Small intestine (tissue), 7 donors: ENCODE measurements around the gene TOP3A. TPM values are rescaled to one million over a fixed set of nuclear protein-coding genes. Genes with fewer than 3 reads are reported as not detected.
"Not testable (repeated sequence)": the region's sequence is repeated elsewhere in the genome, so short reads cannot be mapped to it uniquely, and the experiment has no call there.

Experiments
- DNase-seq, 2 donors: peaks; one replicate each; pipeline versions ENCODE4 v3.0.0 to v3.0.0-alpha.2; 2013
- FAIRE-seq: peaks from 2 replicates; lab custom pipeline; 2012; peaks lifted over from hg19 to GRCh38; lab: Jason Lieb, UNC
- H3K27ac ChIP-seq, 3 donors: one replicate each; pipeline ENCODE4 v1.5.1; 2013; ENCODE audit warnings: low read length in 2 of 3, mild to moderate bottlenecking in 2 of 3, control low read depth in 1 of 3, inconsistent platforms in 1 of 3, low read depth in 1 of 3, moderate library complexity in 1 of 3
- H3K27me3 ChIP-seq, 3 donors: one replicate each; pipeline ENCODE4 v1.6.1; 2013; ENCODE audit warnings: low read length in 3 of 3, inconsistent platforms in 1 of 3; ENCODE audit not compliant: control insufficient read depth in 3 of 3, insufficient read depth in 3 of 3
- H3K36me3 ChIP-seq, 3 donors: one replicate each; pipeline ENCODE4 v1.6.1; 2013; ENCODE audit warnings: low read length in 3 of 3, inconsistent platforms in 1 of 3, low read depth in 1 of 3, mild to moderate bottlenecking in 1 of 3, moderate library complexity in 1 of 3; ENCODE audit not compliant: control insufficient read depth in 3 of 3, insufficient read depth in 2 of 3
- H3K4me1 ChIP-seq, 3 donors: one replicate each; pipeline ENCODE4 v1.6.1; 2013; ENCODE audit warnings: low read length in 2 of 3, inconsistent platforms in 1 of 3, low read depth in 1 of 3, mild to moderate bottlenecking in 1 of 3, moderate library complexity in 1 of 3; ENCODE audit not compliant: control insufficient read depth in 3 of 3, insufficient read depth in 2 of 3
- H3K4me3 ChIP-seq, 3 donors: one replicate each; pipeline ENCODE4 v1.5.1; 2013; ENCODE audit warnings: low read length in 3 of 3, control low read depth in 1 of 3, inconsistent platforms in 1 of 3, low read depth in 1 of 3, mild to moderate bottlenecking in 1 of 3, moderate library complexity in 1 of 3
- H3K9me3 ChIP-seq, 2 donors: one replicate each; pipeline ENCODE4 v1.6.1; 2013; ENCODE audit warnings: low read depth in 1 of 2, low read length in 1 of 2; ENCODE audit not compliant: control insufficient read depth in 2 of 2, insufficient read depth in 1 of 2
- WGBS, 3 donors: extraction: QIAGEN DNeasy Blood & Tissue Kit; methylation state at CpG; one replicate each; pipeline ENCODE4 v1.1.7; 2013; 5-methylcytosine and 5-hydroxymethylcytosine counted together
- polyA plus RNA-seq, 4 donors: library from polyadenylated mRNA; stranded (reverse) in 3 of 4; unstranded in 1 of 4; fragments of 200-250 nt in 3 of 4; fragments of 120-200 nt in 1 of 4; gene quantifications; one replicate each; pipeline versions ENCODE4 v1.2.1 to v1.2.3, GENCODE V29; 2013
- donor health status: healthy with polysubstance abuse.
- donor health status: control.
- donor health status: control.
- donor health status: Bipolar disorder and iron deficiency.
- donor health status: healthy.

The TOP3A gene
- polyA plus RNA-seq, 4 donors, result 8.1 to 23.8 (median 15.5) TPM

DNA sequence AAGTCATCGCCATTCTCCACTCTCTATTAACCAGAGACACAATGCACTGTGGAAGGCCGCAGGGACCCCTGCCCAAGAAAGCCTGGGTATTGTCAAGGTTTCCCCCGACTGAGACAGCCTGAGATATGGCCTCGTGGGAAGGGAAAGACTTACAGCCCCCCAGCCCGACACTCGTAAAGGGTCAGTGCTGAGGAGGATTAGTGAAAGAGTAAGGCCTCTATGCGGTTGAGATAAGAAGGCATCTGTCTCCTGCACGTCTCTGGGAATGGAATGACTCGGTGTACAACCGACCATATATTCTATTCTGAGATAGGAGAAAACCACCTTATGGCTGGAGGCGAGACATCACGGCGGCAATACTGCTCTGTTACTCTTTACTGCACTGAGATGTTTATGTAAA lies 11.6 kb downstream of the TOP3A start:
- not testable (repeated sequence) for H3K4me3 ChIP-seq, H3K4me1 ChIP-seq, H3K9me3 ChIP-seq, FAIRE-seq, DNase-seq, H3K27ac ChIP-seq, H3K27me3 ChIP-seq
- H3K36me3 ChIP-seq, result peaks cover 16 to 55% (median 29%) of the 10 kb centered on the region in 3 donors
- 82 to 90% (median 90%) methylated on average over 13 of the region's 13 CpGs for WGBS, 3 donors

DNA sequence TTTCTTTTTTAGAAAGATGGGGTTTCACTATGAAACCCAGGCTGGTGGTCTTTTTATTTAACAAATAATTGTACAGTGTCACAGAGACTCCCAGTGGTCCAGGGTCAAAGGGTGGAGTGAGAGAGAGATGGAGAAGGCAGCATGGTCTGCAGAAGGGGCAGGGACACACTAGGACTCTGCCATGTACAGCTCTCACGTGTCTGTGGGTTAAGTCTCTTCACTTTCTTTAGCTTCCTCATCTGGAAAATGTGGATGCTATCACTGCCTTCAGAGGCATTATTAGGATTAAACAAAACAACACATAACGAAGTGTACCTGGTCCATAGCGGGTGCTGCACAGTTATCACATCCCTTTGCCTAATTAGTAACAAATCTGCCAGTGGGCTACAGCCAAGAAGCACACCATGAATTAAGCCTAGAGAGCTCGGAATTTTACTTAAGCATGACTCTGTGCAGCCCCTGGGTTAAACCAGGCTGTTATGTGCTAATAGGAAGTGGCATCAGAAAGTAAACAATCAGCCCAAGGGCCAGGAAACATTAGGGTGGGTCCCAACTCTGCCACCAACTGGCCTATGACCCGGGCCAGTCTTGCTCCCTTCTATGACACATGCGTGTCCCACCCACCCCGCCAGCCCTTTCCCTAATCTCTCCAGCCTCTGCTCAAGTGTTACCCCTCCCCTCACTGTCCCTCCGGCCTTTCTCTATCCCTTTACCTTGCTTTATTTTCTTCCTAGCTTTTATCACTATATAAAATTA lies 13.9 kb downstream of the TOP3A start:
- H3K4me3 ChIP-seq, result no peak overlapping the region
- peaks cover 10 to 49% (median 21%) of the 10 kb centered on the region in 3 donors for H3K36me3 ChIP-seq
- DNase-seq (no peak), FAIRE-seq (no peak)
- no peaks in the 10 kb centered on the region for H3K9me3 ChIP-seq
- no peaks in the 10 kb centered on the region for H3K4me1 ChIP-seq
- no peaks in the 10 kb centered on the region for H3K27me3 ChIP-seq
- 79 to 87% (median 82%) methylated on average over 8 of the region's 8 CpGs for WGBS, 3 donors
- no peak overlapping the region for H3K27ac ChIP-seq

DNA sequence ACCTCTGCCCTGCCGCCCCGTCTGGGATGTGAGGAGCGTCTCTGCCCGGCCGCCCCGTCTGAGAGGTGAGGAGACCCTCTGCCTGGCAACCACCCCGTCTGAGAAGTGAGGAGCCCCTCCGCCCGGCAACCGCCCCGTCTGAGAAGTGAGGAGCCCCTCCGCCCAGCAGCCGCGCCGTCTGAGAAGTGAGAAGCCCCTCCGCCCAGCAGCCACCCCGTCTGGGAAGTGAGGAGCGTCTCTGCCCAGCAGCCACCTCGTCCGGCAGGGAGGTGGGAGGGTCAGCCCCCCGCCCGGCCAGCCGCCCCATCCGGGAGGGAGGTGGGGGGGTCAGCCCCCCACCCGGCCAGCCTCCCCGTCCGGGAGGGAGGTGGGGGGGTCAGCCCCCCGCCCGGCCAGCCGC lies 16.7 kb downstream of the TOP3A start:
- not testable (repeated sequence) for H3K9me3 ChIP-seq, H3K27ac ChIP-seq, FAIRE-seq, H3K27me3 ChIP-seq, H3K4me3 ChIP-seq, H3K4me1 ChIP-seq, DNase-seq
- 93 to 94% methylated on average over 6 to 30 of the region's 30 CpGs; no CpG with 5 or more reads in 1 of the 3 donors for WGBS, 3 donors
- peaks cover 11 to 53% (median 17%) of the 10 kb centered on the region in 3 donors for H3K36me3 ChIP-seq

DNA sequence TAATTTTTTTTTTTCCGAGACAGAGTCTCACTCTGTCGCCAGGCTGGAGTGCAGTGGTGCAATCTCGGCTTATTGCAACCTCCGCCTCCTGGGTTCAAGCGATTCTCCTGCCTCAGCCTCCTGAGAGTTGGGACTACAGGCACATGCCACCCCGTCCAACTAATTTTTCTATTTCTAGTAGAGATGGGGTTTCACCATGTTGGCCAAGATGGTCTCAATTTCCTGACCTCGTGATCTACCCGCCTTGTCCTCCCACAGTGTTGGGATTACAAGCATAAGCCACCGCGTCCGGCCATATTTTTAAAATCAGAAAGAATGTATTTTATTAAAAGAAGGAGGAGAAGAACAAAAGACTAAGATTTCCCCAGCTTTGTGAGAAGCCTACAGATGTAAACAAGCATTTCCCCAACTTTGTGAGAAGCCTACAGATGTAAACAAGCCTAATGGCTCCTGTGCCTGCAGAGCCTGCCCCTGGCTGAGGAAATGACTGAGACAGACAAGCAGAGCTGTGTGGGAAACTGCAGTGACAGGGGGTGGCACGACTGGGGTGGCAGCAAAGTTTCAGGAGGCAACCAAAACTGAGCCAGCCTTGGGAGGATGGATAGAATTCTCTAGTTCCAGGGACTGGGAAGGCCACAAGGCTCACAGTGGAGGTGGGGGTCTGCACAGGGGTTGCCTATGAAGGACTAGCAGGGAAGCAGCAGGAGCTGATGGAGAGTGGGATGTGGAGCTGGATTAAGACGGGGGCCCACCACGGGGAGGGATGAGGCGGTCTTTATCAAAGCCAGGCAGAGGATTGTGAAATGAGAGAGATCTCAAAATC lies 22.9 kb downstream of the TOP3A start:
- 94 to 95% (median 94%) methylated on average over 15 of the region's 15 CpGs for WGBS, 3 donors
- H3K27me3 ChIP-seq, result no peaks in the 10 kb centered on the region
- no peak for FAIRE-seq
- no peak for DNase-seq
- no peaks in the 10 kb centered on the region for H3K9me3 ChIP-seq
- no peak overlapping the region for H3K27ac ChIP-seq
- H3K4me1 ChIP-seq, result no peaks in the 10 kb centered on the region
- H3K4me3 ChIP-seq, result no peak overlapping the region
- H3K36me3 ChIP-seq, result peaks cover 17 to 78% (median 21%) of the 10 kb centered on the region in 3 donors

DNA sequence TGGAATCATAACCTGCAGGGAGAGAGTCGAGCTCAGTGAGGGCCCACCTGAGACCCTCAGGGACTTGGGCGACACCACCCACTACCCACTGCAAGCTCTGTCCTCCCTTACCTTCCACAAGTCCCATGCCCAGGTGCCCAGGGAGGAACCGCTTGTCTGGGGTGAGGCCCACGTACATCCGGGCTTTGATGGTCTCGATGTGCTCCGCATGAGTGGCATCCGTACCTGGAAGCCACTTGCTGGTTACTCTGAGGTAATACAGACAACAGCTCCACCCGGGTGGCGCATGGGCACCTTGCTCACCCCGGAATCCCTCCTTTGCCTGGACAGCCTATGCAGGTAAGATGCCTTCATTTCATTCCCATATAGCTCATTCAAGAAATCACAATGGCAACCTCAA lies 29.5 kb downstream of the TOP3A start:
- no peak for DNase-seq

DNA sequence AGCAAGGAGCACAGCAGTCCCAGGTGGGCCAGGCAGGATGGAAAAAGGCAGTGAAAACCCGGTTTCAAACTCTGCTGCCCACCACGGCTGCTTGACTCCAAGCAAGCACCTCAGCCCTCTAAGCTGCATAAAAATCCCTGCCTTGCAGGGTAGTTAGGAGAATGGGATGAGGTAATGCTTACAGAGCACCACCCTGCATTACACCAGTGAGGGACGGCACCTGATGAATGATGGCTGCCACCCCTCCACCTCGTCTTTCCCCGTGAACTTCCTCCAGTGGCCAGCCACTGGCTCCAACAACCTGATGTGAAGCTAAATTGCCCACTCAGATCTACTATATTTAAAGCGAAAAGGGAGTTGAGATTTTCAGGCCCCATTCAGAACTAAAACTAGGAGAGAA lies 33.0 kb downstream of the TOP3A start:
- Histone ChIP-seq H3K4me3 (no peak overlapping the region), H3K9me3 (no peaks in the 10 kb centered on the region), H3K36me3 (peaks cover 34 to 77% (median 34%) of the 10 kb centered on the region in 3 donors), H3K27me3 (no peaks in the 10 kb centered on the region), H3K4me1 (no peaks in the 10 kb centered on the region), H3K27ac (no peak overlapping the region)
- DNase-seq (no peak), FAIRE-seq (no peak)
- 94 to 96% (median 96%) methylated on average over 6 of the region's 6 CpGs for WGBS, 3 donors

More for the DNA sequence above, 29.5 kb downstream of the TOP3A start:
- Histone ChIP-seq H3K27me3 (no peaks in the 10 kb centered on the region), H3K36me3 (peaks cover 27 to 74% (median 30%) of the 10 kb centered on the region in 3 donors), H3K4me3 (no peak overlapping the region), H3K27ac (no peak overlapping the region), H3K9me3 (no peaks in the 10 kb centered on the region), H3K4me1 (no peaks in the 10 kb centered on the region)
- 96 to 98% (median 97%) methylated on average over 11 of the region's 11 CpGs for WGBS, 3 donors
- FAIRE-seq, result no peak

DNA sequence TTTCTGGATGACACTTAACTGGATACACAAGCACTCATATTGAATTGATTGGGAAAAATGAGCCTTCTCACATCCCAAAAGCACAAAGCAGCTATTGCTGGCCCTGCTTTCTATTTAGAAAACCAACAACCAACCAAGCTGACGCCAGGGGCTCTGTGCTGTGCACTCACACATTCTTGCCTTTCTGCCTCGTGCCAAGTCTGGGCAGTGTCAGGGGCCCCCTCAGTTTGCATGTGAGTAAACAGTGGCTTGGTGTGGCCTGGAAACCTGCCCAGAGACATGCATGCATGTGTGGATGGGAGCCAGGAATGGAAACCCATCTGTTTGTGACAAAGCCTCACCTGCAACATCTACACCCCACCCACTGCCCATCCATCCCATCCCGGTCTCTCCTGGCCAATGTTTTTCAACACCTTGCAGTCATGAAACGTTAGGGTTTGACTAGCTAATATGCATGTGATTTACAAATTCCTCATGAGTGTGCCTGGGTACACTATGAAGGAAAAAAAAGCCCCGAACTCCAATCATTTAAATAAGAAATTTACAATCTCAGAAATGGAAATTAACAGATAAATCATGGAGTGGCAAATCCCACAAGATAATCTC lies 33.9 kb downstream of the TOP3A start:
- Histone ChIP-seq H3K4me1 (no peaks in the 10 kb centered on the region), H3K27ac (no peak overlapping the region), H3K36me3 (peaks cover 34 to 81% (median 37%) of the 10 kb centered on the region in 3 donors), H3K4me3 (no peak overlapping the region), H3K27me3 (no peaks in the 10 kb centered on the region), H3K9me3 (no peaks in the 10 kb centered on the region)
- FAIRE-seq (no peak), DNase-seq (no peak)
- WGBS, 3 donors, result 59 to 70% (median 59%) methylated on average over 5 of the region's 5 CpGs

DNA sequence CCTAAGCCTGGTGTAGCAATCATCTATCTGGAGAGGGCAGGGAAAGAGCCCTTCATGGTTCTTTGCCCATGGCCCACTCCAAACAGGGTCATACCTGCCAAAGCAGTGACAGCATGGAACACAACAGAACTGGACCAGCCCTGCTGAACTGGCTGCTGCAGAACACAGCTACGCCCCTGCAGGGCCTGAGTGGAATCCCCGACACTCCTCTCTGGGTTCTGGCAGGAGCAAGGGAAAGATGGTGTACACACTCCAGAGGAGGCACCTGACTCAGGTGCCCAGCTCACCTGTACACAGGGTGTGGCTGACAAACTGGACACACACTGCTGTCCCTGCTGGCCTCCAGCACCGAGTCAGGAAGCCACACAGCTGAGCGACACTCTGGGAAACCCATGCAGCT lies 34.5 kb downstream of the TOP3A start:
- Histone ChIP-seq H3K9me3 (no peaks in the 10 kb centered on the region), H3K36me3 (peaks cover 32 to 81% (median 35%) of the 10 kb centered on the region in 3 donors), H3K27me3 (no peaks in the 10 kb centered on the region), H3K4me3 (no peak overlapping the region), H3K27ac (no peak overlapping the region), H3K4me1 (no peaks in the 10 kb centered on the region)
- 91 to 100% (median 98%) methylated on average over 4 of the region's 4 CpGs for WGBS, 3 donors
- no peak for DNase-seq
- FAIRE-seq, result no peak
